ENCODE results near the gene ZNF503.
A peak's percentile ranks its signal among the peaks of the same experiment; 100 is the strongest.

ZNF503 gene

DNA sequence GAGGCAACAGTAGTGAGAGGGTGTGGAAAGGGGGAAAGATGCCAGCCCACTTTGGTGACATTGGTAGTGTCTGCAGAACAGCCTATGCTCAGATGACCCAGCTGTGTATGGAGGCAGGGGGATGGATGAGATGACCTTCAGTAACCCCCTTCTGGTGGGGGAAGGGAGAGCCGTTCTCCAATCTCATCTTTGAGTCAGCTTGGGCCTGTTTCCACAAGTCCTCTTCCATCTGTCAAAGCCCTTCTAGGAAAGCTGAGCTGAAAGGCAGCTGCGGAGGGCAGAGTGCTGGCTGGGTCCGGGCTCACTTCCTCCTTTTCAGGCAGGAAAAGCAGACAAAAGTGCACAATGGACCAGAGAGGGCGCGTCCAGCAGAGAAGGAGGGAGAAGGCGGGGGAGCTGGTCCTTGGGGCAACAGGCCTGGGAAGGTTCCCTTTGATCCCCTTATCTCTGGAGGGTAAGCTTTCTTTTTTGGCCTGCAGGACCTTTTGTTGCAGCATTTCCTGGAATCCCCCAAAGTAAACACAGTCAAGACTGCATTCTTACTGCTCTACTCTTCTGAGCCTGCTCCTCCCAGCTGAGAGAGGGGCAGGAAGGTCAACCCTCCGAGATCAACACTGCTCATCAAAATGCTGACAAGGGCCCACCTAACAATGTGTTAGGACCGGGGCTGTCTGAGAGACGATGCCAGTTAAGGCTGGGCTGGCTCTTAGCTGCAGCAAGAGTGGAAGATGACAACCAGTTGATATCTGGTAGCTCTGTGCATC, 28.6 kb upstream of the ZNF503 start:
- DNase-seq: peak; percentile 82

DNA sequence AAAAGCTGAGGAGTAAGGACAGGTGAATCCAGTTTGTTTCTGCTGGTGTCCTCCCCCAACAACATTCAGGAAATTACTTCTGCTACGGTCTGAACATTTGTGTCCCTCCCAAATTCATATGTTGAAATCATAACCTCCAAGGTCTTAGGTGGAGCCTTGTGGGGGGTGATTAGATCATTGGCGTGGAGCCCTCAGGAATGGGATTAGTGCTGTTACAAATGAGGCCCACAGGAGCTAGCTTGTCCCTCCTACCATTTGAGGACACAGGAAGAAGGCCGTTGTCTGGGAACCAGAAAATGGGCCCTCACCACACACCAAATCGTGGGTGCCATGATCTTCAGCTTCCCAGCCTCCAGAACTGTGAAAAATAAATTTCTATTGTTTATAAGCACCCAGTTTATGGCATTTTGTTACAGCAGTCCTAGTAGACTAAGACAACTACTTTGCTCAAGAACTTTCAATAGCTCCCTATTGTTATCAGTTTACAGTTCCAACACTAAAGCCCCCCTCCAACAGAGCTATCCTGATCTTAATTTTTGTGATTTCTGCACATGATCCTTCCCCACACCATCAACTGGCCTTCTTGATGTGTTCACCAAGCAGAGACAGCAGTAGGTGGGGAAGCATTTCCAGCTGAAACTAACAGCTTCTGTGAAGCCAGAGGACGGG, 27.7 kb upstream of the ZNF503 start:
- DNase-seq: no peak

DNA sequence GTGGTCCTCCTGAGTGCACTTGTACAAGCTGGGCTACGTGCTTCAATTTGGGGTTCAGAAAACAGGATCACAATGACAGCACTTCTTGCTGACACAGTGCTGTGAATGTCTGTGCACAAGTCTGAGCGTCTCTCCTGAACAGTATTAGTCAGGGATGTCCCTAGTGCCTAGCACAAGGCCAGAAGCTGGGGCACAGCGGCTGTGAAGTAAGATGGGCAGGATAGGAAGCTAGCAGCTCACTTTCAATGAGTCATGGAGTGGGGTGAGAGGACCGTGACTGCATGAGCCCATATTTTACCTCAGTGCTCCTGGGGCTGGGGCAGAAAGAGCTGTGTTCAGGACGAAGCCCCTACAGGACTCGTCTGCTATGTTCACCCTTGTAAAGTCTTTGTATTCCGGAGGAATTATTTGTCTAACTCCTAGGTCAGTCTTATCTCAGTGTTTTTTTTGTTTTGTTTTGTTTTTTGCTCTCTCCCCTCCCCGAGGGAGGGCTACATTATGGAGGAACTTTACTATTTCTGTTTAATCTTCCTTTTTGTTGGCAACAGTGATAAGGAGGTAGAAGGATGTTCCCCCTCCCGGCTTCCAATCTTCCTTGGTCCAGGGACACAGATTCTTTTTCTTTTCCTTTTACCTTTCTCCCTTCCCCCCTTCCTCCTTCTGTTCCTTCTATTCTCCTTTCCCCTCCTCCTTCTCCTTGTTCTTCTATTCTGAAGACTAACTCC, 27.0 kb upstream of the ZNF503 start:
- DNase-seq: no peak

DNA sequence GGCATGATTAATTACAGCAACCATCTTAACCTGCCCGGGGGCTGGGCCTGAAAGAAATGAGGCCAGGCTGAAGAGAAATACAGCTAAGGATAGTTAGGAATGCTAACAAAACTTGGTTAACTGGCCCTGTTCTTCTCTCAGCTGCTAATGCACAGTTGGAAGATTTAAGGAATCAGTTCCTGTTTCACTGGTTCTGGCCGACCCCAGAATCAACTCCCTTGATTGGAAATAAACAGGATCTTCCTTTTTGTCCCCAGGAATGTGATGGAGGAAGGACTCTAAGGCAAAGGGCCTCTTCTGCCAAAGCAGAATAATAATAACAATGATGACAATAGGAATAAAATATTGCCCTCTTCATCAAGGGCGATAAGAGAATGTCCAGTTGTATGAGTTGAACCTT, 26.4 kb upstream of the ZNF503 start:
- DNase-seq: no peak

DNA sequence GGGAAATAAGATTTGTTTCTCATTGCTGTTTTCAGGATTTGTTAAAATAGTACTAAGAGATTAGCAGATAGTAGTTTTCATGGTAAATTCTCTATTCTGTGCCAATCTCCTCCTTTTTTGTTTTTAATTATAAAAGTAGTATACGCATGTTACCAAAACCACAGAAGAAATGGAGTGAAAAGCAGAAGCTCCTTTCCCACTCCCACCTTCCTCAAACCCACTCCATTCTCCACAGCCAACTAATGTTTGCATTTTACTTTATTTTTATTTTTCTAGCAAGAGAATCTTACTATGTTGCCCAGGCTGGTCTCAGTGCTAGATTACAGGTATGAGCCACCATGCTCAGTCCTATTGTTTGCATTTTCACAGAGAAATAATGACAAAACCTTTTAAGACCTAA, 25.3 kb upstream of the ZNF503 start:
- no peak for DNase-seq

DNA sequence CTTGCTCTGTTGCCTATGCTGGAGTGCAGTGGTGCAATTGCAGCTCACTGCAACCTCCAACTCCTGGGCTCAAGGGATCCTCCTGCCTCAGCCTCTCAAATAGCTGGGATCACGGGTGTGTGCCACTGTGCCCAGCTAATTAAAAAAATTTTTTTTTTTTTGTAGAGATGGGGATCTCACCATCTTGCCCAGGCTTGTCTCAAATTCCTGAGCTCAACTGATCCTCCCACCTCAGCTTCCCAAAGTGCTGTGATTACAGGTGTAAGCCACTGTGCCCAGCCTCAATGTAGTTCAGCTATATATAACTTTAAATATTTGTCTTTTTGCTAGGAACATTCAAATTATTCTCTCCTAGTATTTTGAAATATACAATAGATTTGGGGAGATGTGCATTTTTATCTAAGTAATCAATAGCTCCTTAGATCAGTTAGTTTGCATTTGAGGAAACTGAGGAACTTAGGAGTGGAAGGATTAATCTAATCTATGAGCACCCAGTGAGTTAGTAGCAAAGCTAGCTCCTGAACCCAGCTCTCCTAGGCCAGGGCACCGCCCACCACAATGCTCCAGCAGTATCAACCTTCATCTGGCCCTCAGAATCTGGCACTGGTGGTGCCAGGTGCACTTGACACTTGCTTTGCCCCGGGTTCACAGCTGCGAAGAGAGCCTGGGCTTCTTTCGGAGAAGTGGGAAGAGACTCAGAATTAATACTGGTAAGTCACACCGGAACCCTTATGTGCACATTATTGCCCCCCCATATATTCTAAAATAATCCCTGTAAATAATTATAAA, 23.9 kb upstream of the ZNF503 start:
- no peak for DNase-seq

DNA sequence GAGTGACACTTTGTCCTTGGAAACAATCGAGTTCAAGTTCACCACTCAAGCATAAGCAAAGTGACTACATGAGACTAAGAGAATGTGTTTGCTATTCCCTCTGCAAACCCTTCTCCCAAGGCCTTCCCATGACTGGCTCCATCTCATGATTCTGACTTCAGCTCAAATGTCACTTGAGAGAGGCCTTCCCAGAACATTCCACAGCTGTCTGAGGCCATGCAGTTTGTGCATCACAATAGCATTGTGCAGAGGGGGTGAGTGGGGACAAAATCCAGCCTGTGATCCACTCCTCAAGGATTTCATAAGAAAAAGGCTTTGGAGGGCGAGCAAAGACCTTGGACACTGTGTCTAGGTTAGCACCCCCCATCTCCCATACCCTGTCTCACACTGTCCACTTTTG, 23.0 kb upstream of the ZNF503 start:
- no peak for DNase-seq

DNA sequence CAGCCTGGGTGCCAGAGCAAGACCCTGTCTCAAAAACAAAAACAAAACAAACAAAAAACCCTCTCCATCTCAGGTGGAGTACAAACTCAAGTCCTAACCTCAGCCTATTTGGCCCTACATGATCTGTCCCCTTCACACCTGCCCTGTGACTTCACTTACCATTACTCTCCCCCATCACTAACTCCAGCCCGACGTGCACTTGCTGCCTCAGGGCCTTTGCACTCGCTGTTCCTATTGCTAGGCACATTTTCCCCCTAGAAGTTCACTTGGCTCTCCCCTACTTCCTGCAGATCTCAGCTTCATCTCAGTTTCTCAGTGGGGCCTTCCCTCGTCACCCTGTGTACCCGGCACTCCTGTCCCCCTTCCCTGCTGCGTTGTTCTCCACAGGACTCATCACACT, 21.3 kb upstream of the ZNF503 start:
- no peak for DNase-seq

DNA sequence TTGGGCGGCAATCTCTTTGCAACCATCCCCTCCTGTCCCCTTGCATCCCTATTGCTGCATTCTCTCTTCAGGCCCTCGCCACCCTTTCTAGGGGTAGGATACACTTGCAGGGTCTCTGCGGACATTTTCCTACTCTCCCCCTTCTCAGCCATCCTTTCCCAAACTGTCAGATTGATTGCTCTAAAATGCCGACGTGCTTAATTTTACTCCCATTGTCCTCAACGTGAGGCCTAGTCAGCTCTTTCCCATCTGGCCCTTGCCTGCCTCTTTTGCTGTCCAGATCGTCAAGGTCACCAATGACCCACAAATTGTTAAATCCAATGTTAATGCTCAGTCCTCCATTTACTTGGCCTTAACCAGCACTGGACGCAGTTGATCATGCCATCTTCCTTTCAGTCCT, 17.1 kb upstream of the ZNF503 start:
- no peak for DNase-seq

DNA sequence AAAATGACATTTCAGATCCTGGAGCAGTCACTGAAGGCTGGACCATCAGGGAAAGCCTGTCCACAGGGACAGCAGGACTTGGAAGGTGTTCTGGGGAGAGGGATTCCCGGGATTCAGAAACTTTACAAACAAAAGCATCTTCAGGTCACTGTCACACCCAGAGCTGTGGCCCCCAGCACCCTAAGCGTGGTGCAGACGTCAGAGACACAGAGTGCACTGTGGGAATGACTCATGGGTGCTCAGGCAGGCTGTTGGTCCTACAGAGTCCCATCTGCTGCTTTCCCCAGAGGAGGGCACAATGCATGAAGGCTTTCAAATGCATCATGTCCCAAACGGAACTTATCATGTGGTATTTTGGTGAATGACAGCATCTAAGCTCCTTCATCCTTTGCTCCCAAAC, 16.7 kb upstream of the ZNF503 start:
- DNase-seq: no peak

DNA sequence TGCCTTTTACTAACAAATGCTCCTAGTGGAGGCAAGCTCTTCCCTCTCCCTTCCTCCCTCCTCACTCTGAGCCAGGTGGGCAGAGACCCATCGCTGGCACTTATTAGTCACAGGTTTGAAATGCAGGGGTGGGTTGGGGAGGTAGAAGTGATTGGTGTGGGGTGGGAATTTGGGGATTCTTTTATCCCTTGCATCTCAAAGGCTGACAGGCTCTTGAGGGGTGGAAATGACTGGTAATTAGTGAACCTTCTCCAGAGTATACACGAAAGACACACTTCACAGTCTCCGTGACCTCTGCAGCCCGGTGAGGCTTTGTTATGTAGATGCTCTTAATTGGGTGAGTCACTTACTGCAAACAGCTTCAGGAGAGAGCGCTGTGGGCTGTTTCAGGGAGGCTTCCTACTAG, 16.0 kb upstream of the ZNF503 start:
- peak; percentile 77 for DNase-seq

DNA sequence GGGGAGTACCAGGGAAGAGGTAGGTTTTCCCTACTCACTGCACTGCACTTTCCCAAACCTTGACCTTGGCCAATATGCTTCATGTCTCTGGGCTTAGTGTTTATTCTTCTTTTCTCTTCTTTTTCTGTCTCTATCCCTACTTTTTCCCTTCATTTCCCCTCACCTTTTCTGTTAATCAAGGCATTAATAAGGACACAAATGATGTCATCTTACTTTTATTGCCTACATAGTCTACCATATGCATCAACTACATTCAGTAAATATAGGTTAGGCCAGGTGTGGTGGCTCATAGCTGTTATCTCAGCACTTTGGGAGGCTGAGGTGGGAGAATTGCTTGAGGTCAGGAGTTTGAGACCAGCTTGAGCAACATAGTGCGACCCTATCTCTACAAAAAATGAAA, 13.0 kb upstream of the ZNF503 start:
- no peak for DNase-seq

DNA sequence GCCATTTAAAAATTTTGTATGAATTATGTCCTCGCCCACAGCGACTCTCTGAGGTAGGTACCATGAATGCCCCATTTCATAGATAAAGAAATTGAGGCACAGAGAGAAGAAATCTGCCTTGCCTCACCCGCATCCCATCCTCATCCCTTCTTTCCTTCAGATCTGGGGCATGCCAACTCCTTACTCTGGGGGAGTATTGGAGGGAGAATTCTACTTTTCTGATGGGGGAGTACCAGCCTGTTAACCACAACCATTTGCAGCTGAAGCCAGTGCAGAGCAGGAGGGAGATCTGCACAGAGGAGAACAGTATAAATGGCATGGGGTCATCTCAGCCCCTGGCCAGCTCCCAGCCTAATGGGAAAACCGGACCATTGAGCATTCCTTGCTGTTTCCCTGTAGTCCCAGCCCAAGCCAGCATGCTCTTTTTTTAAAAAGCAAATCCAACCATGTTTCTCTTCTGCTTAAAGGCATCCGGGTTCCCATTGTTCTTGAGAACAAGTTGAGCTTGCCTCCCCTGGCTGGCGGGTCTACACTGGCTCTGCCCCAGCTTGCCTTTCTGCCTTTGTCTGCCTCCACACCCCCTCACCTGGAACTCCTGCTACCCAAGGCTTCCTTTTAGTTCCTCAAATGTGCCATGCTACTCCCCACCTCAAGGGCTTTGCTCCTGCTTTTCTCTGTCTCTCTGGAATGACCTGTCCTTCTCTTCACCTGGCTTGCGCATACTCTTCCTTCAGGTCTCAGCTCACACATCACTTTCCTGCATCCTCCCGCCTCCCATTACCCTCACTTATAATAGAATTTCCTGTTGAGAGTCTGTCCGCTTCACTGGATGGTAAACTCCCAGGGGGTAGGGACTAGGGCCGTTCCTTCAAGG, 8.8 kb upstream of the ZNF503 start:
- DNase-seq: no peak

DNA sequence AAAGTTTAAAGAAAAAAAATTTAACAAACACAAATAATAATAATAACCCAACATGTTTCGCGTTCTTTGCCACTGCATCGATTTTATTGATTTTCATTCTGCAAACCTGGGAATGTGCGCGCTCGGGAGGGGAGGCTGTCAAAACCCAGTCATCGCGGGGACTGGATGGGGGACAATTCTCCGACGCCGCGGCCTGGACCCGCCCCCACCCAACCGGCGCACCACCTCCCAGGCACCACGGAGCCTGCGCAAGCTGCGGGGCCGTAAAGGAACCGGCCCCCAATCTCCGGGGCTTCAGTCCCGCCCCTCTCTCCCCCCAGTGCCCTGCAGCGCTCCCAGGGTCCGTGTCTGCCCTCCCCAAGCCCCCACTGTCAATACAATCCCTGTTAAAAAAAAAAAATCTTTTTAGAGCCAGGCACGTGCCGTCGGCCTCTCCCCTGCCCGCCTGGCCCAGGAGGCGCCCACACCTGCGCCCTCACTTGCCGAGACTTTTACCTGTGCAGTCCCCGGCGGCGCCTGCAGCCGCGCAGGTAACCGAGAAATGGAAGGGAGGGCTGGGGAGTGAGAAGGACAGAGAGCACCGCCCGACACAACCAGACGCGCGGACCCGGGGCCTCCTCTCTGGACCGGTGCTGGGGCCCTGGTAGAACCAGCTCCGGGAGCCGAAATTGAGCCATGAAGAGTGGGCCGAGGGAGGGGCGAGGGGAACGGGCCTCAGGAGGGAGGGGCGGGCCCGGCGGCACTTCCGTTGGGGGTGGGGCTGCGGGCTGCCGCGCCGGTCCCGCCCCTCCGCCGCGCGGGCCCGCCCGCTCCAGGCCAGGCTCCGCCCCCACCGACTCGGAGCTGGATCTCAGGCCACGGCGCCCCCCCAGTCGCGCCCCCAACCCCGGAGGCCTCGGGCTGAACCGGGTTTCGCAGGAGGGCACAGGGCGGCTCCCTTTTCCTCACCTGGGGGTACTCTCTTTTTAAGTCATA, 7.6 kb upstream of the ZNF503 start:
- DNase-seq: peak; percentile 60

DNA sequence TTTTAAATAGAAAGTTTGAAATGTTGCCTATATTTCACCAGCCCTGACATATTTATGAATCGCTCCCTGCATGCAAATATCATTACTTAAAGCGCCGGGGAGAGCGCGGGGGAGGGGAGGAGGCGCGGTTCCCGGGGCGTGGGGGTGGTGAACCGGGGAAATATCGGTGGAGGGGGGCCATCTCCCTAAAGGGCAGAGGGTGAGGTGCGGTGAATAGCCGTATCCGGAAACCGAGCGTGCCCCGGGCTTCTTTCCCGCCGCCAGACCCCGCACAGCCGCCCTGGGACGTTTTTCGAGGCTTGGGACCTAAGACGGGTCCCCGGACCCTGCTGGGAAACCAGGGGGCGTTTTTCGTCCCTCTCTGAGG, 6.9 kb upstream of the ZNF503 start:
- no peak for DNase-seq

DNA sequence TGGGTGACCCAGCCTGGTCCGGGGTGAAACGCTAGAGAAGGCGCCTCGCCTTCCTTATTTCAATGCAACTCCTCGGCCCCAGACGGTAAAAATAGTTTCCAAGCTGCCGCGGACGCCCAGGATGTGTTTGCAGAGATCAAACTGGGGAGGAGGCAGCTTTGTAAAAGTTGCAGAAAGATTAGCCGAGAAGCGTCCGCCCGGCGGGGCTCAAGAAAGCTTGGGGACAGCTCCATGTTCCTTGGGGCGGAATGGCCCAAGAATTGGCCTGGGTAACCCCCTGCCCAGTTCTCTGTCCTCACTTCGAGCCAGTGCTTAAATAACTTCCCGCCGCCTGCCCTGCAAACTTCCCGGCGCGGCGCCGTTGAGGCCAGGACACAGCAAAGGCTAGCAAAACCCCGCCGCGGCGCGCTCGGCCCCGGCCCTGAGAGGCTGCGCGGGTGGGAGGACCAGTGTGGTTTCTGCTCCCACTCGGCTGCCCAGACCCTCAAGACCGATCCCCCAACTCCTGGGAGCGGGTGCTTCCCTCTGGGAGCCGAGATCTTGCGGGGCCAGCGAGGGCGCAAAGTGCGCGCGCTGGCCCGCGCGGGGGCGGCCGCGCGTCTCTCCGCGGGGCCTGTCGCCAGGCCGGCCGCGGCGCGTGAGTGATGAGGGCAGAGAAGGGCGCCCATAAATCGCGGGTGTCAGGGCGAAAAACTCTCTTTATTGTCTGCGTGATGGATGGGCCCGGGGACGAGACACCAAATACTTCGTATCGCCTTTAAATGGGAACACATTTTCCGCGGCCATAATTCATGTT, 6.3 kb upstream of the ZNF503 start:
- DNase-seq: peak; percentile 70

DNA sequence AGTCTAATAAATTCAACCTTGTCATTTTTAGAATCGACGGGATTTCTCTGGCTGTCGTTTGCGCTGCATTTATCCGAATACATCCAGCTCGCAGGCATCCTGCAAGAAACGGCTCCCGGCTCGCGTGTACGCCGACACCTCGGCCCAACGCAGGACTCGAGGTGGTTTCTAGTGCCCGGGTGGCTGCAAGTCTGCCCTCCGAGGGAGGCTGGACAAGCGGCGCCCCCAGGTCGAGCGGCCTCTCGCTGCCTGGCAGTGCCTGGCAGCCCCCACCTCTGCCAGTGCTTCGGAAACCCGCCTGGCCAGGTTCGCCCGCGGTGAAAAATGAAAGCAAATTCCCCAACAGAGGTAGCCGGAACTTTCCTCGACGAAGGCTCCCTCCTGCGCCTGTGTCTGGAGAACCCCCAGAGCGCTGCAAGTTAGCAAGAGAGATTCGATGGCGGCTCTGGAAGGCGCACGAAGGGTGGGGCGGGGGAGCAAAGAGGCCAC, 5.7 kb upstream of the ZNF503 start:
- DNase-seq: peak; percentile 59

DNA sequence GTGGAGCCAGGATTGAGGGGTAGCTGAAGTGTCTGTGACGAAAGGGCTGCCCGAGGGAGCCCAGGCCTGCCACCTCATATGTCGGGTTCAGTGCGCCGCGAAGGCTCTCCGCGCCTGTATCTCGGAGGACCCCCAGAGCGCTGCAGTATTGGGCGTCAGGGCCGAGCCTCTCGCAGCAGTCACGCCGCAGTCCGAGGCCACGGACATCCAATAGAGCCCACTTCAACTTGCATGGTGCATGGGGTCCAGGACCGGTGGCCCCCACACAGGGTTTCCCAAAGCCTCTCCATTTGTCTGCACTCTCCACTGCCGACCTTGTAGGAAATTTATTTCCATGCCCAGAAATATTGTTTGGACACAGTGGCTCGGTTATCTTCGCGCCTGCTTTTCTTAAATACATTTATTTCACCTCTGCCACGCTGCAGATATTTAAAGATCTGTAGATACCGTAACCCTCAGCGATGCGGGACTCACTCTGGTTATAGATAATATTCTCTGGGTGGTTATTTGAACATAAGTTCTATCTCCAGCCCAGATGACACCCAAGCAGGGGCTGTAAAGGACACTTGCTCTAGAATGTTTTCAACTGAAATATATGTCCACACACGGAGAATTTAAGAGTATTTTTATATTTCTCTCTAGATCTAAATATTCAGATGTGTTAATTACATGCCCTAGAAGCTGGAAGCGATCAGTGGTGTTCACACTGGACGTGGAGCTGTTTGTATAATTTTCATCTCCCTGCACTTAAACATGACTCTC, 5.1 kb upstream of the ZNF503 start:
- no peak for DNase-seq

All from islet precursor cell (in vitro differentiated cells).